PC-9 (cell line): ENCODE data around the gene COG3.

Experiments
- EZH2 ChIP-seq: fragments of 200-600 bp; sonication (generic); IDR thresholded peaks from 2 replicates; pipeline ENCODE4 v1.8.0; 2017; ENCODE audit warnings: antibody characterized with exemption, low read depth
- TF ChIP-seq, protein P1 (sequence below): fragments of 200-600 bp; sonication (generic); conservative IDR thresholded peaks from 2 replicates; pipeline ENCODE4 v1.6.1; 2017; ENCODE audit warnings: mixed run types, antibody characterized with exemption, mild to moderate bottlenecking, moderate library complexity

DNA sequence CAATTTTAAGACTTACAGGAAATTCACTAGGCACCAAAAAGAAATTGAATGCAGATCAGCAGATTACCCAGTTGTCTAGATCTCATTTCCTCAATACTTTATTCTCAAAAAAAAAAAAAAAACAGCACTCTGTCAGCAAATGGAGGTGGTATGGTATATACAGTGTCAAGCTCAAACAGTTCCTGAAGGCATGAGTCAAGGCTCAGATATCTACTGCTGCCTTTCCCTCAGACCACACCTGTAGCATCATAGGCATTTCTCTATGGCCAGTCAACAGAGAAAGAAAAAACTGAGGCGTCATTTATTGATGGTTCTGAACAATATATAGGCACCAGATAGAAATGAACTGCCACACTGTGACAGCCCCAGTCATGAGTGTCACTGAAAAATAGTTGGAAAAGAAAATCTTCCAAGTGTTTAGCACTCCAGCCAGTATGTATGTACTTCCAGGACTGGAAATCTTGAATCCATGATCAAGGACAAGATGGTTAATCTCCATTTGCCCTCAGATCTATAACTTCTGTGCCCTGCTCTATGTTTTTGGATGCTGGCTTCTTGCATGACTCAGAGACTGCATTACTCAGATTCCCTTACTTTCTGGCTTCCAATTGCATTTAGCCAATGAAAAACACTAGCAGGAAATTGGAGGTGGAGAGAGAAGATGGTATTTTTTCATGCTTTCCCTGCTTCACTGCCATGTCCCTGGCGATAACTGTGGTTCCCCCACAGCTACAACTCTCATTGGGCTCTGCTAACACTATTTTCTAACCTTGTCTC lies 8.4 kb upstream of the COG3 start:
- no peak for TF ChIP-seq EZH2
- TF ChIP-seq, protein P1, sequence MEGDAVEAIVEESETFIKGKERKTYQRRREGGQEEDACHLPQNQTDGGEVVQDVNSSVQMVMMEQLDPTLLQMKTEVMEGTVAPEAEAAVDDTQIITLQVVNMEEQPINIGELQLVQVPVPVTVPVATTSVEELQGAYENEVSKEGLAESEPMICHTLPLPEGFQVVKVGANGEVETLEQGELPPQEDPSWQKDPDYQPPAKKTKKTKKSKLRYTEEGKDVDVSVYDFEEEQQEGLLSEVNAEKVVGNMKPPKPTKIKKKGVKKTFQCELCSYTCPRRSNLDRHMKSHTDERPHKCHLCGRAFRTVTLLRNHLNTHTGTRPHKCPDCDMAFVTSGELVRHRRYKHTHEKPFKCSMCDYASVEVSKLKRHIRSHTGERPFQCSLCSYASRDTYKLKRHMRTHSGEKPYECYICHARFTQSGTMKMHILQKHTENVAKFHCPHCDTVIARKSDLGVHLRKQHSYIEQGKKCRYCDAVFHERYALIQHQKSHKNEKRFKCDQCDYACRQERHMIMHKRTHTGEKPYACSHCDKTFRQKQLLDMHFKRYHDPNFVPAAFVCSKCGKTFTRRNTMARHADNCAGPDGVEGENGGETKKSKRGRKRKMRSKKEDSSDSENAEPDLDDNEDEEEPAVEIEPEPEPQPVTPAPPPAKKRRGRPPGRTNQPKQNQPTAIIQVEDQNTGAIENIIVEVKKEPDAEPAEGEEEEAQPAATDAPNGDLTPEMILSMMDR = no peak
